SK-N-MC (cell line): ENCODE measurements around the gene INPP4B.

Experiments
- EZH2 ChIP-seq: fragments of 200-600 bp; sonication (generic); IDR thresholded peaks from one replicate; pipeline ENCODE4 v1.6.1; 2017; ENCODE audit warnings: antibody characterized with exemption
- POLR2AphosphoS5 ChIP-seq: IDR thresholded peaks from 2 replicates; pipeline ENCODE4 v1.6.1; 2012; ENCODE audit warnings: mild to moderate bottlenecking, low read depth, low read length, borderline replicate concordance

DNA sequence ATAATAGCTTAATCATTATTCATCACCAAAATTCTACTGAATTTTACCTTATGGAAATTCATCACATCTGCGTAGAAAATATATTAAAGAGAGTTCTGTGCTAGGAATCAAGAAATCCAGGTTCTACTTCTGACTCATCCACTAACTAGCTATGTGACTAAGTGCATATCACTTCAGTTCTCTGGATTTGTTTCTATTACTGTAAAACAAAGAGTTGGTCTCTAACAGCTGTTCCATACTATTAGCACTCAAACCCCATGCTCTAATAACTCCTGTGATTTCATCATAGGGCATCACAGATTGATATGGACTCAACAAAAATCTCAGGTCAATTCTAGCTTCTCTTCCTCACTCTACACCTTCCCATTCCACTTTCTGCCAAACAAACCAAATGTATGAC, 572.0 kb downstream of the INPP4B start:
- no peak for TF ChIP-seq EZH2
- no peak for TF ChIP-seq POLR2AphosphoS5
